ENCODE results near the gene SAMD4B. TPM values are rescaled to one million over a fixed set of nuclear protein-coding genes. Genes with fewer than 3 reads are reported as not detected.

SAMD4B gene
- total and polyA plus RNA-seq, 2 donors (not counting 1 experiment from before 2014, with no cell fraction given), result 33.0 to 39.1 TPM

DNA sequence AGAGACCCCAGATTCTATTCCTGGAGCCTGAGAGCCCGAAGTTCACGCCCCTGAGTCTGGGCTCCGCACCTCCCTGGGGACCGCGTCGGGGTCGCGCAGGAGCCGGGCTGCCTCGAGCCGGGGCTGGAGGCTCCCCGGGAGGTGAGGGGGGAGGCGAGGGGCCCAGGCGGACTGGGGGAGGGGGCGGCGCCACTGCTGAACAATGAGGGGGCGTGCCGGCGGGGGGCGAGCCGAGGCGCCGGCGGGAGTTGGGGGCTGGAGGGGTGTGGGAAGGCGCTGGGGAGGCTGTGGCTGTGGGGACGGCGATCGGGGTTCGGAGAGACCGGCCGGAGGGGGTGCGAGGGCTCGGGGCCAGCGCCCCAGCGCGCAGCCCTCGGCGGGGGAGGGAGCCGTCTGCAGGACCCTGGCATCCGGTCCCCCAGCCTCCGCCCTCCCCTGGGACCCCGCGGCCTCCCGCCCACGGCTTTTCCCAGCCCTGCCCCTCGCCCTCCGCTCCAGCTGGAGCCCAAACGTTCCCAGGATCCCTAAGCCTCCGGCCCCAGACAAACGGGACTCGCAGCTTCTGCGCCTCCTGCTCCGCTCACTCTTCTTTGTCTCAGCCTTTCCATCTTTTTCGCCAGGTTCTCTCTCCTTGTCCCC lies 71.2 kb downstream of the SAMD4B start:
- peaks cover 1% of the 10 kb centered on the region for H4K20me1 ChIP-seq (ENCODE audit: control insufficient read depth, extremely low read depth, insufficient read depth, low read length)
- peaks cover 32% of the 10 kb centered on the region for H3K79me2 ChIP-seq (ENCODE audit: control insufficient read depth, insufficient read depth, low read length)
- no peaks in the 10 kb centered on the region for H3K27me3 ChIP-seq (ENCODE audit: control insufficient read depth, insufficient read depth, low read length)
- H3K4me3 ChIP-seq (replicated peaks in 1 of 4; ENCODE audit: control extremely low read depth in 1 of 4, insufficient read depth in 1 of 4, low read depth in 3 of 4, low read length in 4 of 4), result peak overlapping the region; percentile 81 to 98 (median 86)
- peaks cover 15% of the 10 kb centered on the region for H3K4me1 ChIP-seq (ENCODE audit: control insufficient read depth, extremely low read depth, insufficient read depth, low read length)
- H3K4me2 ChIP-seq (ENCODE audit: extremely low read depth, insufficient read depth, low read length), result peak overlapping the region; percentile 86
- no peaks in the 10 kb centered on the region for H3K9me3 ChIP-seq (ENCODE audit: control insufficient read depth, insufficient read depth, low read depth, low read length)
- peak; percentile 51 to 66 for DNase-seq (ENCODE audit: low read depth in 2 of 2)
- TF ChIP-seq EZH2 (IDR thresholded peaks at IDR 0.05; ENCODE audit: low read length, missing control alignments), result no peak
- TF ChIP-seq, protein P1, sequence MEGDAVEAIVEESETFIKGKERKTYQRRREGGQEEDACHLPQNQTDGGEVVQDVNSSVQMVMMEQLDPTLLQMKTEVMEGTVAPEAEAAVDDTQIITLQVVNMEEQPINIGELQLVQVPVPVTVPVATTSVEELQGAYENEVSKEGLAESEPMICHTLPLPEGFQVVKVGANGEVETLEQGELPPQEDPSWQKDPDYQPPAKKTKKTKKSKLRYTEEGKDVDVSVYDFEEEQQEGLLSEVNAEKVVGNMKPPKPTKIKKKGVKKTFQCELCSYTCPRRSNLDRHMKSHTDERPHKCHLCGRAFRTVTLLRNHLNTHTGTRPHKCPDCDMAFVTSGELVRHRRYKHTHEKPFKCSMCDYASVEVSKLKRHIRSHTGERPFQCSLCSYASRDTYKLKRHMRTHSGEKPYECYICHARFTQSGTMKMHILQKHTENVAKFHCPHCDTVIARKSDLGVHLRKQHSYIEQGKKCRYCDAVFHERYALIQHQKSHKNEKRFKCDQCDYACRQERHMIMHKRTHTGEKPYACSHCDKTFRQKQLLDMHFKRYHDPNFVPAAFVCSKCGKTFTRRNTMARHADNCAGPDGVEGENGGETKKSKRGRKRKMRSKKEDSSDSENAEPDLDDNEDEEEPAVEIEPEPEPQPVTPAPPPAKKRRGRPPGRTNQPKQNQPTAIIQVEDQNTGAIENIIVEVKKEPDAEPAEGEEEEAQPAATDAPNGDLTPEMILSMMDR (conservative IDR thresholded peaks at IDR 0.05 in 1 of 2, IDR thresholded peaks at IDR 0.05 in 1 of 2; ENCODE audit: low read depth in 1 of 2, low read length in 2 of 2), result no peak
- peak overlapping the region; percentile 91 for H3K27ac ChIP-seq (ENCODE audit: insufficient read depth, low read length)
- H3K36me3 ChIP-seq (ENCODE audit: control insufficient read depth, insufficient read depth, low read length), result peaks cover 13% of the 10 kb centered on the region
- no peak overlapping the region for H2AFZ ChIP-seq (ENCODE audit: low read length)
- H3K9ac ChIP-seq (ENCODE audit: insufficient read depth, low read length), result peak overlapping the region; percentile 74

DNA sequence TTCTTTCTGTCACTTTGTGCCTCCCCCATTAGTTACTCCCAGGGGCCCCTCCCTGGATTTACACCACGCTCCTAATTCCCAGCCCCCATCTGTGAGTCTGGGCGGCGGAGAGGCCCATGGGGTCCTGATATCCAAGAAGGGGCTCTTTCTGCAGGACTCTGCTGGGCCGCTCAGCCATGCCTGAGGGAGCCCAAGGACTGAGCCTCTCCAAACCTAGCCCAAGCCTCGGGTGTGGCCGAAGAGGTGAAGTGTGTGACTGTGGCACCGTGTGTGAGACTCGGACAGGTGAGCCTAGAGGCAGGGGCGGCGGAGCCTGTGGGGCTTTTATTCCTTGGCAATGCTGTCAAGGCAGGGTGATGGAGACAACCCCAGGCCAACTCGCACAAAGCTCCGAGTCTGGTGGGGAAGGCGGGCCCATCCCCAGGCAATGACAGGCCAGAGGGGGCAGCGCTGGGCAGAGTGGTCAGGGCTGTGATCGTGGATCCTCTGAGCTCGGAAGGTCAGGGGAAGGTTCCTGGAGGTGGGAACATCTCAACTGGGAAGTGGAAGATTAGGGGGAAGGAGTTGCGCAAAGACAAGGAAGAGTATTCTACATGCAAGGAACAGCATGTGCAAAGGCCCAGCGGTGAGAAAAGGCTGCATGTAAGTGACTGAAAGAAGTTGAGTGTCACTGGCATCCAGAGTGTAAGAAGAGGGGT lies 71.8 kb downstream of the SAMD4B start:
- Histone ChIP-seq H2AFZ (ENCODE audit: low read length) (no peak overlapping the region), H3K27me3 (ENCODE audit: control insufficient read depth, insufficient read depth, low read length) (no peaks in the 10 kb centered on the region), H3K27ac (ENCODE audit: insufficient read depth, low read length) (peak overlapping the region; percentile 61), H3K4me1 (ENCODE audit: control insufficient read depth, extremely low read depth, insufficient read depth, low read length) (peaks cover 15% of the 10 kb centered on the region), H3K4me2 (ENCODE audit: extremely low read depth, insufficient read depth, low read length) (peak overlapping the region; percentile 86), H4K20me1 (ENCODE audit: control insufficient read depth, extremely low read depth, insufficient read depth, low read length) (no peaks in the 10 kb centered on the region), H3K9me3 (ENCODE audit: control insufficient read depth, insufficient read depth, low read depth, low read length) (no peaks in the 10 kb centered on the region), H3K4me3 (replicated peaks in 1 of 4; ENCODE audit: control extremely low read depth in 1 of 4, insufficient read depth in 1 of 4, low read depth in 3 of 4, low read length in 4 of 4) (peak overlapping the region; percentile 71 to 98 (median 84)), H3K79me2 (ENCODE audit: control insufficient read depth, insufficient read depth, low read length) (peaks cover 25% of the 10 kb centered on the region), H3K9ac (ENCODE audit: insufficient read depth, low read length) (peak overlapping the region; percentile 74), H3K36me3 (ENCODE audit: control insufficient read depth, insufficient read depth, low read length) (peaks cover 12% of the 10 kb centered on the region)
- TF ChIP-seq EZH2 (IDR thresholded peaks at IDR 0.05; ENCODE audit: low read length, missing control alignments), result no peak
- TF ChIP-seq, protein P1 (conservative IDR thresholded peaks at IDR 0.05 in 1 of 2, IDR thresholded peaks at IDR 0.05 in 1 of 2; ENCODE audit: low read depth in 1 of 2, low read length in 2 of 2), result peak; percentile 17 to 20
- peak in 1 of 2 donors; percentile 40 for DNase-seq (ENCODE audit: low read depth in 2 of 2)

All from fibroblast of lung (primary cell).